HG03342 (cell line): ENCODE results near the gene ELP6.
"Not testable (repeated sequence)": the region's sequence is repeated elsewhere in the genome, so short reads cannot be mapped to it uniquely, and the experiment has no call there.

ENCODE experiments used
- ATAC-seq: cut with Tn5 transposase; IDR thresholded peaks from one replicate; pipeline ENCODE4 v1.9.1; 2021; ENCODE audit warnings: mild to moderate bottlenecking, moderate library complexity; ENCODE audit not compliant: unreplicated experiment

The ELP6 gene

DNA sequence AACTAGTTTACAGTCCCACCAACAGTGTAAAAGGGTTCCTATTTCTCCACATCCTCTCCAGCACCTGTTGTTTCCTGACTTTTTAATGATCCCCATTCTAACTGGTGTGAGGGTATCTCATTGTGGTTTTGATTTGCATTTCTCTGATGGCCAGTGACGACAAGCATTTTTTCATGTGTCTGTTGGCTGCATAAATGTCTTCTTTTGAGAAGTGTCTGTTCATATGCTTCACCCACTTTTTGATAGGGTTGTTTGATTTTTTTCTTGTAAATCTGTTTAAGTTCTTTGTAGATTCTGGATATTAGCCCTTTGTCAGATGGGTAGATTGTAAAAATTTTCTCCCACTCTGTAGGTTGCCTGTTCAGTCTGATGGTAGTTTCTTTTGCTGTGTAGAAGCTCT, 45.2 kb downstream of the ELP6 start:
- not testable (repeated sequence) for ATAC-seq

DNA sequence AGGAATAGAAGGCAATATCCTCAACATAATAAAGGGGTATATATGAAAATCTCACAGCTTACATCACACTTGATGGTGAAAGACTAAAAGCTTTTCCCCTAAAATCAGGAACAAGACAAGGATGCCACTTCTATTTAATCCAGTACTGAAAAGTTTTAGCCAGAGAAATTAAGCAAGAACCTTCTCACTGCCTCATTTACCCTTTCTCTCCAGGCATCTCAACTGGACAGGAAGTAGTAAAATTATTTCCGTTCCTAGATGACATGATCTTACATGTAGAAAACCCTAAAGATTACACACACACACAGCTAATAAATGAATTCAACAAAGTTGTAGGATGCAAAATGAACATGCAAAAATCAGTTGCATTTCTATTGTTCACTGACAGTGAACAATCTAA, 48.9 kb downstream of the ELP6 start:
- no peak for ATAC-seq

DNA sequence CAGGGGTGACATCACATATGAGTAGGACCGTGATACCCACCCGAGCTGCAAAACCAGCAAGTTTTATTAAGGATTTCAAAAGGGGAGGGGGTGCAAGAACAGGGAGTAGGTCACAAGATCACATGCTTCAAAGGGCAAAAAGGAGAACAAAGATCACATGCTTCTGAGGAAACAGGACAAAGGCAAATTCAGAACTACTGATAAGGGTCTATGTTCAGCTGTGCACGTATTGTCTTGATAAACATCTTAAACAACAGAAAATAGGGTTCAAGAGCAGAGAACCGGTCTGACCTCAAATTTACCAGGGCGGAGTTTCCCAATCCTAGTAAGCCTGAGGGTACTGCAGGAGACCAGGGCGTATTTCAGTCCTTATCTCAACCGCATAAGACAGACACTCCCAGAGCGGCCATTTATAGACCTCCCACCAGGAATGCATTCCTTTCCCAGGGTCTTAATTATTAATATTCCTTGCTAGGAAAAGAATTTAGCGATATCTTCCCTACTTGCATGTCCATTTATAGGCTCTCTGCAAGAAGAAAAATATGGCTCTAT, 53.9 kb downstream of the ELP6 start:
- not testable (repeated sequence) for ATAC-seq

GRCh38 chr3:47456984-47457383, 56.5 kb downstream of the ELP6 start:
- ATAC-seq, result no peak

DNA sequence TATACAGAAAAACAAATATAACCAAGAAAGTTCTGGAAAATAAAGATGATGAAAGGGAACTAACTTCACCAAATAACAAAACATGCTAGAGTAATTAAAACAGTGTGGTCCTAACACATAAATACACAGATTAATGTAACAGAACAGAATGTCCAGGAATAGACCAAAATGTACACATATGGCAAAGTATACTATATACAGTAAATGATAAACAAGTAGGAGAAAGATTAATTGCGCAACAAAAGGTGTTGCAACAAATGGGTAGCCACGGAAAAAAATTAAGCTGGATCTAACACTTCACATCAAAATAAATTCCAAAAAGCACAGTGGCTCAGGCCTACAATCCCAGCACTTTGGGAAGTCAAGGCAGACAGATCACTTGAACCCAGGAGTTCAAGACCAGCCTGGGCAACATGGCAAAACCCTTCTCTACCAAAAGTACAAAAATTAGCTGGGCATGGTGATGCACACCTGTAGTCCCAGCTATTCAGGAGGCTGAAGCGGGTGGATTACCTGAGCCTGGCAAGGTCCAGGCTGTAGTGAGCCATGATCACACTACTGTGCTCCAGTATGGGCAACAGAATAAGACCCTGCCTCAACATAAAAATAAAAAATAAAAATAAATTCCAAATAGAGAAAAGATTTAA, 57.6 kb downstream of the ELP6 start:
- ATAC-seq, result no peak

DNA sequence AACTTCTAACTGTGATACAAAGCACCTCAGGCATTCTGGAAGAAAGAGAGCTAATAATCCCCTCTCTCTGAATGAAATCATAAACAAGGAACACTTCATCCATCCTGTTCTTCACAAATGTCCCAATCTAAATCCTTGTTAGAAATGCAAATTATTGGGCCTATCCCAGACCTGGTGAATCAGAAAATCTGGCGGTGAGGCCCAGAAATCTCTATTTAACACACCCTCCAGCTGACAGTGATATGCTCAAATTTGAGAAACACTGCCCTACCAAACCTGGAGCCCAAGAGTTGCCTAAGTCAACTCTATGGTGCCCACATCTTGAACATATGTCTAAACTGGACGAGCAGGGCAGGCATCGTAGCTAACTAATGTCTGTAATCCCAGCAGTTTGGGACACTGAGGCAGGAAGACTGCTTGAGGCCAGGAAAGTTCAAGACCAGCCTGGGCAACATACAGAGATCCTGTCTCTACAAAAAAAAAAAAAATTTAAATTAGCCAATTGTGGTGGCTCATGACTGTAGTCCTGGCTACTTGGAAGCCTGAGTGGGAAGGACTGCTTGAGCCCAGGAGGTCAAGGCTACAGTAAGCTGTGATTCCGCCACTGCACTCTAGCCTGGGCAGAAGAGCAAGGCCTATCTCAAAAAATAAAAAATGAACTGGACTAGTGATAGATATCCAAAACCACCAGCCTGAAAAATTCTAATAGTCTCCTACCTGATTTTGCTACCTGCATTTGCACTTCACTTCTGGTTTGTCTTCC, 60.9 kb downstream of the ELP6 start:
- ATAC-seq, result no peak
